K562 (cell line): ENCODE measurements around the gene CFAP44. TPM values are rescaled to one million over a fixed set of nuclear protein-coding genes. Genes with fewer than 3 reads are reported as not detected.

Experiments
- ATAC-seq: fragments of 200-7000 bp; cut with Tn5 transposase; 3 replicates; pipeline ENCODE4 v1.9.1; 2020; ENCODE audit warnings: moderate library complexity
- BruUV-seq: library from RNA; stranded (reverse); fragments of 400-500 nt; replicated peaks from 2 replicates; lab custom pipeline; 2021; lab: Mats Ljungman, UMichigan
- CTCF ChIA-PET: fragments of 300-600 bp; formaldehyde crosslinking; extraction: SDS; loops from one replicate; lab custom pipeline; 2021; ENCODE audit warnings: low intra/inter-chr PET ratio; lab: Yijun Ruan, JAX
- POLR2A ChIA-PET: fragments of 300-600, 350-650 bp; sonication (Branson Sonifier 250); formaldehyde crosslinking; extraction: SDS; loops from one replicate; lab custom pipeline; 2021; ENCODE audit warnings: antibody characterized with exemption, inconsistent platforms; lab: Yijun Ruan, JAX
- DNase-seq, 4 experiments: peaks; one replicate each; pipeline versions ENCODE4 v3.0.0 to v3.0.0-alpha.2; 2011 to 2018; ENCODE audit warnings: low spot score in 3 of 4, mixed read lengths in 3 of 4; ENCODE audit errors: extremely low read depth in 1 of 4
- FAIRE-seq: peaks from 2 replicates; lab custom pipeline; 2011; peaks lifted over from hg19 to GRCh38; lab: Jason Lieb, UNC
- H2AFZ ChIP-seq: 2 replicates; pipeline ENCODE4 v1.6.0; 2011; ENCODE audit warnings: low read depth, low read length, control low read depth, inconsistent platforms
- H3K27ac ChIP-seq: fragments of 200-600 bp; 3 replicates; pipeline ENCODE4 v1.8.0; 2011; ENCODE audit warnings: low read depth, mild to moderate bottlenecking, control low read depth, inconsistent platforms, low read length, moderate library complexity, mixed read lengths; ENCODE audit errors: extremely low read depth
- H3K27me3 ChIP-seq, 2 experiments: fragments of 300-600 bp in 1 of 2; 2 replicates in 1 of 2; 3 replicates in 1 of 2; pipeline versions ENCODE4 v1.6.0 to v1.8.0; 2011; ENCODE audit warnings: inconsistent platforms in 2 of 2, low read length in 2 of 2, mild to moderate bottlenecking in 1 of 2, mixed read lengths in 1 of 2, moderate library complexity in 1 of 2; ENCODE audit not compliant: control insufficient read depth in 2 of 2, insufficient read depth in 2 of 2
- H3K36me3 ChIP-seq: fragments of 300-600 bp; 3 replicates; pipeline ENCODE4 v1.8.0; 2011; ENCODE audit warnings: mild to moderate bottlenecking, low read length, inconsistent platforms; ENCODE audit not compliant: control insufficient read depth, insufficient read depth
- H3K4me1 ChIP-seq, 2 experiments: fragments of 200-600 bp in 1 of 2; replicated peaks in 1 of 2; 2 replicates in 1 of 2; 3 replicates in 1 of 2; pipeline versions ENCODE4 v1.5.1 to v1.8.0; 2011; ENCODE audit warnings: inconsistent platforms in 2 of 2, low read length in 2 of 2, mild to moderate bottlenecking in 1 of 2, mixed read lengths in 1 of 2, moderate library complexity in 1 of 2; ENCODE audit not compliant: control insufficient read depth in 2 of 2, insufficient read depth in 2 of 2
- H3K4me2 ChIP-seq: 2 replicates; pipeline ENCODE4 v1.6.1; 2011; ENCODE audit warnings: low read length, control low read depth, inconsistent platforms, mixed read lengths; ENCODE audit not compliant: insufficient read depth
- H3K4me3 ChIP-seq: fragments of 200-600 bp; sonication (generic), shearing (Covaris generic); 2 replicates; pipeline ENCODE4 v1.5.1; 2016; ENCODE audit warnings: control low read depth, inconsistent platforms
- H3K79me2 ChIP-seq: fragments of 200-600 bp; 3 replicates; pipeline ENCODE4 v1.8.0; 2011; ENCODE audit warnings: low read length, inconsistent platforms; ENCODE audit not compliant: control insufficient read depth, insufficient read depth
- H3K9ac ChIP-seq, 2 experiments: 2 replicates each; pipeline versions ENCODE4 v1.6.0 to v1.6.1; 2011; ENCODE audit warnings: low read depth in 2 of 2, low read length in 2 of 2, control low read depth in 1 of 2, inconsistent platforms in 1 of 2, mild to moderate bottlenecking in 1 of 2, mixed read lengths in 1 of 2; ENCODE audit not compliant: insufficient read depth in 1 of 2
- H3K9me1 ChIP-seq: one replicate; pipeline ENCODE4 v1.6.0; 2011; ENCODE audit warnings: inconsistent platforms, mild to moderate bottlenecking, low read length, moderate library complexity; ENCODE audit not compliant: control insufficient read depth, insufficient read depth
- H3K9me3 ChIP-seq: replicated peaks from 2 replicates; pipeline ENCODE4 v1.5.1; 2011; ENCODE audit warnings: low read depth, low read length, inconsistent platforms; ENCODE audit not compliant: control insufficient read depth, insufficient read depth
- H4K20me1 ChIP-seq: replicated peaks from 2 replicates; pipeline ENCODE4 v1.6.1; 2011; ENCODE audit warnings: low read length, inconsistent platforms, mixed read lengths; ENCODE audit not compliant: control insufficient read depth, insufficient read depth
- BACH1 ChIP-seq: fragments of 200-800 bp; sonication (Bioruptor generic); IDR thresholded peaks from 2 replicates; pipeline ENCODE4 v1.6.1; 2016; ENCODE audit warnings: missing genetic modification characterization, missing compliant biosample characterization
- ETV5 ChIP-seq: sonication (generic); formaldehyde crosslinking; IDR thresholded peaks from 2 replicates; pipeline ENCODE4 v1.4.0; 2020; ENCODE audit warnings: low read depth, mild to moderate bottlenecking, missing genetic modification reagents
- ETV6 ChIP-seq, 3 experiments: fragments of 150-350 bp in 1 of 3; sonication (generic) in 1 of 3; formaldehyde crosslinking in 1 of 3; IDR thresholded peaks; 2 replicates each; pipeline versions ENCODE4 v1.6.1 to v1.8.0; 2014 to 2022; ENCODE audit warnings: borderline replicate concordance in 2 of 3, low read depth in 2 of 3, antibody characterized with exemption in 1 of 3, low read length in 1 of 3, mild to moderate bottlenecking in 1 of 3, missing genetic modification reagents in 1 of 3
- HMGXB4 ChIP-seq: sonication (generic); formaldehyde crosslinking; IDR thresholded peaks from 2 replicates; pipeline ENCODE4 v1.8.1; 2023; ENCODE audit warnings: mild to moderate bottlenecking, missing genetic modification reagents
- NFXL1 ChIP-seq: fragments of 450-650 bp; formaldehyde crosslinking; IDR thresholded peaks from 2 replicates; pipeline ENCODE4 v1.4.0; 2021; ENCODE audit warnings: mild to moderate bottlenecking
- RBM34 ChIP-seq: fragments of 200-400 bp; formaldehyde crosslinking; IDR thresholded peaks from 2 replicates; pipeline ENCODE4 v1.6.1; 2018; ENCODE audit warnings: low read length, borderline replicate concordance; ENCODE audit not compliant: insufficient read depth
- ZNF124 ChIP-seq: sonication (generic); formaldehyde crosslinking; IDR thresholded peaks from 2 replicates; pipeline ENCODE4 v1.8.1; 2022; ENCODE audit warnings: missing genetic modification reagents
- ZNF57 ChIP-seq: fragments of 450-650 bp; formaldehyde crosslinking; IDR thresholded peaks from 2 replicates; pipeline ENCODE4 v1.4.0; 2020; ENCODE audit warnings: mild to moderate bottlenecking, moderate library complexity
- ZNF696 ChIP-seq: fragments of 250-450 bp; sonication (Bioruptor Pico); conservative IDR thresholded peaks from 2 replicates; pipeline ENCODE4 v1.4.0; 2020; ENCODE audit warnings: mild to moderate bottlenecking, moderate library complexity
- ZNF76 ChIP-seq: fragments of 250-450 bp; sonication (Bioruptor Pico); IDR thresholded peaks from 2 replicates; pipeline ENCODE4 v1.4.0; 2020; ENCODE audit warnings: mild to moderate bottlenecking, moderate library complexity, borderline replicate concordance
- WGBS: fragments of 100-300 bp; shearing (Covaris generic); methylation state at CpG from one replicate; pipeline ENCODE4 v1.1.6; 2016; ENCODE audit warnings: low coverage, mixed read lengths; ENCODE audit not compliant: insufficient coverage; ENCODE audit errors: missing lambda C conversion rate; 5-methylcytosine and 5-hydroxymethylcytosine counted together
- in situ Hi-C: fragments of 300-500 bp; cut with MboI; formaldehyde crosslinking; loops from 4 replicates; pipeline ENCODE4 v1.15.0; 2018; ENCODE audit warnings: inconsistent platforms, mixed read lengths
- intact Hi-C: fragments of 100-400 bp; cut with micrococcal nuclease; formaldehyde crosslinking; loops from 2 replicates; pipeline ENCODE4 v1.14.2; 2022
- polyA plus RNA-seq, 8 experiments: library from polyadenylated mRNA; depleted of rRNA in 4 of 8; stranded (reverse) in 5 of 8; unstranded in 3 of 8; fragments of >200 nt; fragmentation: Nextera tagmentation in 2 of 8; fragmentation: Illumina TruSeq in 1 of 8; extraction: Ambion mirVana in 2 of 8; extraction: Trizol in 1 of 8; gene quantifications; 2 replicates each; pipeline versions ENCODE4 v1.2.1 to v1.2.3, GENCODE V29; 2011 to 2014; ENCODE audit warnings: inconsistent platforms in 1 of 8, missing spikeins in 1 of 8
- total RNA-seq, 7 experiments: library from RNA; depleted of rRNA in 6 of 7; stranded (reverse); fragments of >200 nt in 6 of 7; fragmentation: Illumina TruSeq in 2 of 7; extraction: Trizol in 2 of 7; gene quantifications; 2 replicates each; pipeline versions ENCODE4 v1.2.1 to v1.2.3, GENCODE V29; 2011 to 2021; ENCODE audit warnings: low replicate concordance in 1 of 7
- TF ChIP-seq, protein P1 (sequence below): fragments of 250-450 bp; sonication (Bioruptor Pico); IDR thresholded peaks from 2 replicates; pipeline ENCODE4 v1.5.0; 2021; ENCODE audit warnings: mild to moderate bottlenecking, borderline replicate concordance
- TF ChIP-seq, protein P2 (sequence below): fragments of 450-650 bp; IDR thresholded peaks from 2 replicates; pipeline ENCODE4 v1.6.1; 2016; ENCODE audit warnings: borderline replicate concordance

CFAP44 gene
- total and polyA plus RNA-seq, 9 of the 15 experiments (the other 6 are each of a cell fraction or from before 2014, with no cell fraction given), result 0.29 to 2.4 (median 1.1) TPM

- TF ChIP-seq, protein P1, sequence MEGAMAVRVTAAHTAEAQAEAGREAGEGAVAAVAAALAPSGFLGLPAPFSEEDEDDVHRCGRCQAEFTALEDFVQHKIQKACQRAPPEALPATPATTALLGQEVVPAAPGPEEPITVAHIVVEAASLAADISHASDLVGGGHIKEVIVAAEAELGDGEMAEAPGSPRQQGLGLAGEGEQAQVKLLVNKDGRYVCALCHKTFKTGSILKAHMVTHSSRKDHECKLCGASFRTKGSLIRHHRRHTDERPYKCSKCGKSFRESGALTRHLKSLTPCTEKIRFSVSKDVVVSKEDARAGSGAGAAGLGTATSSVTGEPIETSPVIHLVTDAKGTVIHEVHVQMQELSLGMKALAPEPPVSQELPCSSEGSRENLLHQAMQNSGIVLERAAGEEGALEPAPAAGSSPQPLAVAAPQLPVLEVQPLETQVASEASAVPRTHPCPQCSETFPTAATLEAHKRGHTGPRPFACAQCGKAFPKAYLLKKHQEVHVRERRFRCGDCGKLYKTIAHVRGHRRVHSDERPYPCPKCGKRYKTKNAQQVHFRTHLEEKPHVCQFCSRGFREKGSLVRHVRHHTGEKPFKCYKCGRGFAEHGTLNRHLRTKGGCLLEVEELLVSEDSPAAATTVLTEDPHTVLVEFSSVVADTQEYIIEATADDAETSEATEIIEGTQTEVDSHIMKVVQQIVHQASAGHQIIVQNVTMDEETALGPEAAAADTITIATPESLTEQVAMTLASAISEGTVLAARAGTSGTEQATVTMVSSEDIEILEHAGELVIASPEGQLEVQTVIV (CRISPR knock-in tag), result no peak
- no peak for TF ChIP-seq ZNF696 (CRISPR knock-in tag)
- no peak for TF ChIP-seq ZNF76 (CRISPR knock-in tag)
- TF ChIP-seq ZNF57 (CRISPR knock-in tag), result no peak
- no peak for TF ChIP-seq ETV6 (IDR thresholded peaks at IDR 0.05; ENCODE audit: borderline replicate concordance in 1 of 2, low read depth in 2 of 2, low read length in 1 of 2)
- no peak for TF ChIP-seq ETV6 (CRISPR knock-in tag; IDR thresholded peaks at IDR 0.05; ENCODE audit: borderline replicate concordance)
- no peak for TF ChIP-seq NFXL1
- TF ChIP-seq, all 486 proteins: peak for 0
These were observed at the start of gene CFAP44 (continued) for GRCh38 chr3:113441051-113441770.

DNA sequence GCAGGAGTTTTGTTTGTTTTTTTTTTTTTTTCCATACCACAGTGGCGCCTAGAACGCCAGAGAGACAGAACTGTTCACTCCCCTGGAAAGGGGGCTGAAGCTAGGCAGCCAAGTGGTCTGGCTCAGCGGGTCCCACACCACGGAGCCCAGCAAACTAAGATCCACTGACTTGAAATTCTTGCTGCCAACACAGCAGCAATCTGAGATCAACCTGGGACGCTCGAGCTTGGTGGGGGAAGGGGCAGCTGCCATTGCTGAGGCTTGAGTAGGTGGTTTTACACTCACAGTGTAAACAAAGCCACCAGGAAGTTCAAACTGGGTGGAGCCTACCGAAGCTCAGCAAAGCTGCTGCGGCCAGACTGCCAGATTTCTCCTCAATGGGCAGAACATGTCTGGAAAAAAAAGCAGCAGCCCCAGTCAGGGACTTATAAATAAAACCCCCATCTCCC is 43.9 kb upstream of the CFAP44 start:
- Histone ChIP-seq H3K79me2 (no peaks in the 10 kb centered on the region), H3K27ac (no peak overlapping the region), H3K36me3 (peaks cover 2% of the 10 kb centered on the region; the same call in 1 of the 3 replicates), H3K4me1 (no peaks in the 10 kb centered on the region), H3K4me2 (no peak overlapping the region), H3K9me1 (no peaks in the 10 kb centered on the region), H3K9ac (no peak overlapping the region), H4K20me1 (no peaks in the 10 kb centered on the region), H3K9me3 (no peaks in the 10 kb centered on the region), H3K27me3 (no peaks in the 10 kb centered on the region), H2AFZ (no peak overlapping the region), H3K4me3 (no peak overlapping the region)
- ChIA-PET CTCF (no interaction called here), POLR2A (no interaction called here)
- FAIRE-seq (no peak), DNase-seq (no peak), ATAC-seq (no peak)
- WGBS, result 100% methylated on average over 3 of the region's 8 CpGs
- BruUV-seq, result no TSS peak
- in situ Hi-C loops (no loop called here), intact Hi-C loops (no loop called here)
- no peak for TF ChIP-seq ZNF124 (CRISPR knock-in tag)
- TF ChIP-seq, protein P2, sequence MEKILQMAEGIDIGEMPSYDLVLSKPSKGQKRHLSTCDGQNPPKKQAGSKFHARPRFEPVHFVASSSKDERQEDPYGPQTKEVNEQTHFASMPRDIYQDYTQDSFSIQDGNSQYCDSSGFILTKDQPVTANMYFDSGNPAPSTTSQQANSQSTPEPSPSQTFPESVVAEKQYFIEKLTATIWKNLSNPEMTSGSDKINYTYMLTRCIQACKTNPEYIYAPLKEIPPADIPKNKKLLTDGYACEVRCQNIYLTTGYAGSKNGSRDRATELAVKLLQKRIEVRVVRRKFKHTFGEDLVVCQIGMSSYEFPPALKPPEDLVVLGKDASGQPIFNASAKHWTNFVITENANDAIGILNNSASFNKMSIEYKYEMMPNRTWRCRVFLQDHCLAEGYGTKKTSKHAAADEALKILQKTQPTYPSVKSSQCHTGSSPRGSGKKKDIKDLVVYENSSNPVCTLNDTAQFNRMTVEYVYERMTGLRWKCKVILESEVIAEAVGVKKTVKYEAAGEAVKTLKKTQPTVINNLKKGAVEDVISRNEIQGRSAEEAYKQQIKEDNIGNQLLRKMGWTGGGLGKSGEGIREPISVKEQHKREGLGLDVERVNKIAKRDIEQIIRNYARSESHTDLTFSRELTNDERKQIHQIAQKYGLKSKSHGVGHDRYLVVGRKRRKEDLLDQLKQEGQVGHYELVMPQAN, result no peak
- no peak for TF ChIP-seq BACH1 (tag)
- no peak for TF ChIP-seq HMGXB4 (CRISPR knock-in tag)
- TF ChIP-seq RBM34, result no peak
- TF ChIP-seq ETV5 (CRISPR knock-in tag), result no peak
